ENCODE measurements around the gene NEMP1. TPM values are rescaled to one million over a fixed set of nuclear protein-coding genes. Genes with fewer than 3 reads are reported as not detected.

NEMP1 gene
- total and polyA plus RNA-seq, 2 of the 13 experiments (the other 11 are each of a cell fraction or from before 2014, with no cell fraction given): 11.4 to 12.9 TPM

GRCh38 chr12:57095440-57095839 lies 16.8 kb upstream of the NEMP1 start:
- Histone ChIP-seq H3K27me3 (ENCODE audit: control insufficient read depth in 1 of 2, insufficient read depth in 2 of 2, low read length in 2 of 2) (no peaks in the 10 kb centered on the region), H3K9me3 (ENCODE audit: low read length) (no peaks in the 10 kb centered on the region), H3K4me2 (ENCODE audit: low read depth, low read length) (no peak overlapping the region), H3K4me3 (replicated peaks in 1 of 3; ENCODE audit: insufficient read depth in 1 of 3, low read depth in 2 of 3, low read length in 3 of 3) (no peak overlapping the region), H2AFZ (ENCODE audit: low read length) (no peak overlapping the region), H4K20me1 (ENCODE audit: insufficient read depth, low read length) (0 out of 2 replicates have a peak, but pooled peaks cover 6% of the 10 kb centered on the region), H3K9ac (ENCODE audit: insufficient read depth, low read depth, low read length) (no peak overlapping the region), H3K27ac (ENCODE audit: extremely low read length, insufficient read depth, low read length) (no peak overlapping the region), H3K4me1 (ENCODE audit: insufficient read depth, low read length) (peaks cover 31% of the 10 kb centered on the region), H3K79me2 (ENCODE audit: insufficient read depth, low read length) (peaks cover 5% of the 10 kb centered on the region), H3K36me3 (replicated peaks in 1 of 2; ENCODE audit: control insufficient read depth in 1 of 2, insufficient read depth in 2 of 2, low read length in 2 of 2) (peaks cover 14 to 37% of the 10 kb centered on the region in 2 experiments; a peak in 4 of 5 replicates)
- TF ChIP-seq RBFOX2 (IDR thresholded peaks at IDR 0.05; ENCODE audit: low read depth, low read length) (0 out of 2 replicates have a peak, but pooled peaks have one; percentile 46), NFKB2 (CRISPR knock-in tag; IDR thresholded peaks at IDR 0.05; ENCODE audit: borderline replicate concordance) (no peak)
- ChIA-PET CTCF (ENCODE audit: low intra/inter-chr PET ratio, low total read pairs) (no interaction called here), POLR2A (interaction anchor here (1.2 to 13.5 kb wide), 3 partner anchors 9 to 134 kb away, joined by 3 to 309 read pairs (median 3); partner anchors contain the start of genes SHMT2 and STAT6)
- no peak for DNase-seq (ENCODE audit: low spot score)
- WGBS (ENCODE audit: low lambda C conversion rate): 94% methylated on average over 3 of the region's 3 CpGs
- in situ Hi-C loops (cut with HindIII; ENCODE audit: extremely low pct_ligation_motif_present, low pct_unique_long_range_greater_than_20kb): no loop called here
- no peak for ATAC-seq
- no TSS peak for BruUV-seq (replicated peaks)
- intact Hi-C loops (cut with micrococcal nuclease; ENCODE audit: unreplicated experiment): no loop called here
- no peak for FAIRE-seq

GRCh38 chr12:57094208-57095160 lies 15.9 kb upstream of the NEMP1 start:
- Histone ChIP-seq H3K9ac (ENCODE audit: insufficient read depth, low read depth, low read length) (no peak overlapping the region), H3K4me3 (replicated peaks in 1 of 3; ENCODE audit: insufficient read depth in 1 of 3, low read depth in 2 of 3, low read length in 3 of 3) (no peak overlapping the region), H3K27ac (ENCODE audit: extremely low read length, insufficient read depth, low read length) (no peak overlapping the region), H3K4me1 (ENCODE audit: insufficient read depth, low read length) (peaks cover 33% of the 10 kb centered on the region), H3K79me2 (ENCODE audit: insufficient read depth, low read length) (peaks cover 13% of the 10 kb centered on the region), H3K9me3 (ENCODE audit: low read length) (no peaks in the 10 kb centered on the region), H3K36me3 (replicated peaks in 1 of 2; ENCODE audit: control insufficient read depth in 1 of 2, insufficient read depth in 2 of 2, low read length in 2 of 2) (peaks cover 14 to 37% of the 10 kb centered on the region in 2 experiments; a peak in 4 of 5 replicates), H3K27me3 (ENCODE audit: control insufficient read depth in 1 of 2, insufficient read depth in 2 of 2, low read length in 2 of 2) (no peaks in the 10 kb centered on the region; a peak in 1 of 5 replicates), H3K4me2 (ENCODE audit: low read depth, low read length) (no peak overlapping the region), H2AFZ (ENCODE audit: low read length) (no peak overlapping the region), H4K20me1 (ENCODE audit: insufficient read depth, low read length) (0 out of 2 replicates have a peak, but pooled peaks cover 6% of the 10 kb centered on the region)
- DNase-seq (ENCODE audit: low spot score): no peak
- BruUV-seq (replicated peaks): no TSS peak
- ChIA-PET POLR2A (interaction anchor here (2.8 to 13.5 kb wide), 2 partner anchors 7 to 16 kb away, joined by 18 to 309 read pairs; partner anchors contain the start of gene STAT6), CTCF (ENCODE audit: low intra/inter-chr PET ratio, low total read pairs) (no interaction called here)
- intact Hi-C loops (cut with micrococcal nuclease; ENCODE audit: unreplicated experiment): no loop called here
- ATAC-seq: no peak
- 94% methylated on average over 15 of the region's 15 CpGs for WGBS (ENCODE audit: low lambda C conversion rate)
- in situ Hi-C loops (cut with HindIII; ENCODE audit: extremely low pct_ligation_motif_present, low pct_unique_long_range_greater_than_20kb): no loop called here
- FAIRE-seq: no peak
- TF ChIP-seq SMAD3 (CRISPR knock-in tag; IDR thresholded peaks at IDR 0.05) (no peak), BRD4 (CRISPR knock-in tag; IDR thresholded peaks at IDR 0.05) (no peak), ZNF784 (CRISPR knock-in tag; IDR thresholded peaks at IDR 0.05; ENCODE audit: borderline replicate concordance) (no peak), ISL2 (CRISPR knock-in tag; IDR thresholded peaks at IDR 0.05) (no peak), ZC3H4 (CRISPR knock-in tag; IDR thresholded peaks at IDR 0.05; ENCODE audit: borderline replicate concordance) (no peak), ZNF503 (CRISPR knock-in tag; IDR thresholded peaks at IDR 0.05) (no peak), HOXA9 (CRISPR knock-in tag; IDR thresholded peaks at IDR 0.05; ENCODE audit: borderline replicate concordance) (no peak), POLR2A (IDR thresholded peaks at IDR 0.05; ENCODE audit: insufficient read depth in 1 of 2, low read depth in 2 of 2, low read length in 2 of 2) (peak in 1 of 2 experiments; percentile 30; a peak in 1 of 4 replicates), ATF5 (CRISPR knock-in tag; IDR thresholded peaks at IDR 0.05; ENCODE audit: low read depth) (no peak), ZNF75D (CRISPR knock-in tag; IDR thresholded peaks at IDR 0.05; ENCODE audit: borderline replicate concordance) (no peak), YY1 (IDR thresholded peaks at IDR 0.05; ENCODE audit: insufficient read depth, insufficient replicate concordance, low read depth, low read length) (no peak)

Data from HepG2 (cell line).